ENCODE measurements around the gene ITIH2. TPM values are rescaled to one million over a fixed set of nuclear protein-coding genes. Genes with fewer than 3 reads are reported as not detected.
"Not testable (repeated sequence)": the region's sequence is repeated elsewhere in the genome, so short reads cannot be mapped to it uniquely, and the experiment has no call there.

ITIH2 gene
- total and polyA plus RNA-seq, 2 of the 8 experiments (the other 6 are each of a cell fraction or from before 2014, with no cell fraction given), result not detected

DNA sequence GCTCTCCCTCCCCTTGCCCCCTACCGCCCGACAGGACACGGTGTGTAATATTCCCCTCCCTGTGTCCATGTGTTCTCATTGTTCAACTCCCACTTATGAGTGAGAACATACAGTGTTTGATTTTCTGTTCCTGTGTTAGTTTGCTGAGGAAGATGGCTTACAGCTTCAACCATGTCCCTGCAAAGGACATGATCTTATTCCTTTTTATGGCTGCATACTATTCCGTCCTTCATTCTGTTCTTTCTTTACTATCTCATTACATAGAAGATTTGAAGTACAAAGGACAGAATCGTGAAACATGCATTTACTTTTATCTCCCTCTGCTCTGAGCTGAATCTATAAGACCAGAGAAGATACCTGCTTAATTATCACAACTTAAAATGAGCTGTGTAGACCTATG is 8.0 kb downstream of the ITIH2 start:
- H2BK5ac ChIP-seq (ENCODE audit: low read depth, low read length); H3K18ac ChIP-seq (ENCODE audit: extremely low read depth, low read length); H3K4me1 ChIP-seq (replicated peaks in 1 of 4; ENCODE audit: control insufficient read depth in 3 of 4, insufficient read depth in 4 of 4, low read length in 3 of 4); H3K23ac ChIP-seq (ENCODE audit: insufficient read length); H2AK5ac ChIP-seq (ENCODE audit: low read depth, low read length); H2AFZ ChIP-seq (ENCODE audit: low read length); H3K27me3 ChIP-seq (replicated peaks in 1 of 4; ENCODE audit: control insufficient read depth in 3 of 4, extremely low read depth in 1 of 4, insufficient read depth in 3 of 4, low read length in 3 of 4); H3K79me1 ChIP-seq (ENCODE audit: low read depth, low read length); H4K20me1 ChIP-seq (replicated peaks in 1 of 2; ENCODE audit: control insufficient read depth in 1 of 2, insufficient read depth in 2 of 2, low read length in 2 of 2); H3K23me2 ChIP-seq (ENCODE audit: low read depth, low read length); H3K4ac ChIP-seq (replicated peaks; ENCODE audit: insufficient read length, low read depth, low read length); H3K14ac ChIP-seq (ENCODE audit: insufficient read length); H3K4me3 ChIP-seq (ENCODE audit: extremely low read depth in 1 of 4, insufficient read depth in 2 of 4, low read depth in 3 of 4, low read length in 4 of 4); H2BK12ac ChIP-seq (ENCODE audit: low read depth, low read length); H3K36me3 ChIP-seq (ENCODE audit: control insufficient read depth in 2 of 4, insufficient read depth in 4 of 4, low read length in 3 of 4); H3K9ac ChIP-seq (replicated peaks in 1 of 4; ENCODE audit: extremely low read depth in 1 of 4, low read depth in 3 of 4, low read length in 3 of 4); FAIRE-seq; H3K27ac ChIP-seq (ENCODE audit: low read depth, low read length); H3K56ac ChIP-seq (replicated peaks; ENCODE audit: insufficient read length, low read depth, low read length); H3K4me2 ChIP-seq (ENCODE audit: insufficient read depth in 1 of 2, low read depth in 2 of 2, low read length in 2 of 2); H4K8ac ChIP-seq (ENCODE audit: extremely low read depth, insufficient read depth, low read length); POLR2A ChIA-PET (ENCODE audit: partially characterized antibody); H2BK15ac ChIP-seq (ENCODE audit: low read length); H4K91ac ChIP-seq (replicated peaks; ENCODE audit: insufficient read length, low read length); H3K79me2 ChIP-seq (ENCODE audit: control insufficient read depth in 1 of 2, insufficient read depth in 2 of 2, low read length in 2 of 2); H4K5ac ChIP-seq (ENCODE audit: insufficient read length, low read depth, low read length); DNase-seq (ENCODE audit: low read depth in 1 of 2, low spot score in 2 of 2); H2BK20ac ChIP-seq (ENCODE audit: low read length); H3K9me3 ChIP-seq (ENCODE audit: insufficient read depth in 2 of 2, low read depth in 1 of 2, low read length in 1 of 2); H2BK120ac ChIP-seq (replicated peaks; ENCODE audit: low read depth, low read length): not testable (repeated sequence)
- WGBS, 2 experiments (ENCODE audit: extremely low coverage in 1 of 2, insufficient coverage in 1 of 2, insufficient read length in 1 of 2, insufficient replicate concordance in 2 of 2, low coverage in 1 of 2, low lambda C conversion rate in 2 of 2, missing lambda C conversion rate in 1 of 2), result 94% methylated on average over 5 of the region's 5 CpGs; no CpG with 5 or more reads in 1 of the 2 experiments
- CTCF ChIA-PET (ENCODE audit: partially characterized antibody), result interaction anchor here (1.2 kb wide), 2 partner anchors 13 to 45 kb away, joined by 3 read pairs; no protein-coding TSS in a partner anchor

All from H1 (cell line).